ENCODE results near the gene IL1RAPL2. TPM values are rescaled to one million over a fixed set of nuclear protein-coding genes. Genes with fewer than 3 reads are reported as not detected.

Gene IL1RAPL2
- total RNA-seq, 1 donor from 2014 or later, result not detected

- H3K27me3 ChIP-seq (ENCODE audit: low read depth), result no peaks in the 10 kb centered on the region
- H3K4me1 ChIP-seq, result no peaks in the 10 kb centered on the region
- intact Hi-C loops (cut with micrococcal nuclease), result no loop called here
- no peak overlapping the region for H3K27ac ChIP-seq (replicated peaks)
- no peaks in the 10 kb centered on the region for H3K9me3 ChIP-seq (replicated peaks)
- no peak for DNase-seq
- no peaks in the 10 kb centered on the region for H3K36me3 ChIP-seq
- TF ChIP-seq CTCF (IDR thresholded peaks at IDR 0.05; ENCODE audit: borderline replicate concordance), result no peak
- H3K4me3 ChIP-seq, result no peak overlapping the region
These were observed 288.2 kb downstream of the IL1RAPL2 start for GRCh38 chrX:104854188-104854587.

GRCh38 chrX:104854790-104855340, 288.9 kb downstream of the IL1RAPL2 start:
- Histone ChIP-seq H3K9me3 (replicated peaks) (no peaks in the 10 kb centered on the region), H3K27ac (replicated peaks) (no peak overlapping the region), H3K27me3 (ENCODE audit: low read depth) (no peaks in the 10 kb centered on the region), H3K4me3 (no peak overlapping the region), H3K36me3 (no peaks in the 10 kb centered on the region), H3K4me1 (no peaks in the 10 kb centered on the region)
- no peak for DNase-seq
- no peak for TF ChIP-seq CTCF (IDR thresholded peaks at IDR 0.05; ENCODE audit: borderline replicate concordance)
- intact Hi-C loops (cut with micrococcal nuclease), result no loop called here

GRCh38 chrX:104863466-104863865, 297.5 kb downstream of the IL1RAPL2 start:
- Histone ChIP-seq H3K27me3 (ENCODE audit: low read depth) (no peaks in the 10 kb centered on the region), H3K27ac (replicated peaks) (no peak overlapping the region), H3K4me3 (no peak overlapping the region), H3K36me3 (no peaks in the 10 kb centered on the region), H3K4me1 (no peaks in the 10 kb centered on the region), H3K9me3 (replicated peaks) (no peaks in the 10 kb centered on the region)
- no peak for TF ChIP-seq CTCF (IDR thresholded peaks at IDR 0.05; ENCODE audit: borderline replicate concordance)
- intact Hi-C loops (cut with micrococcal nuclease), result no loop called here
- no peak for DNase-seq

GRCh38 chrX:104864296-104864695, 298.3 kb downstream of the IL1RAPL2 start:
- H3K27me3 ChIP-seq (ENCODE audit: low read depth), result no peaks in the 10 kb centered on the region
- DNase-seq, result no peak
- no peaks in the 10 kb centered on the region for H3K4me1 ChIP-seq
- no peak overlapping the region for H3K27ac ChIP-seq (replicated peaks)
- intact Hi-C loops (cut with micrococcal nuclease), result no loop called here
- H3K9me3 ChIP-seq (replicated peaks), result no peaks in the 10 kb centered on the region
- H3K4me3 ChIP-seq, result no peak overlapping the region
- no peak for TF ChIP-seq CTCF (IDR thresholded peaks at IDR 0.05; ENCODE audit: borderline replicate concordance)
- H3K36me3 ChIP-seq, result no peaks in the 10 kb centered on the region

- intact Hi-C loops (cut with micrococcal nuclease), result no loop called here
- Histone ChIP-seq H3K4me3 (no peak overlapping the region), H3K27me3 (ENCODE audit: low read depth) (no peaks in the 10 kb centered on the region), H3K27ac (replicated peaks) (no peak overlapping the region), H3K36me3 (no peaks in the 10 kb centered on the region), H3K4me1 (no peaks in the 10 kb centered on the region), H3K9me3 (replicated peaks) (no peaks in the 10 kb centered on the region)
- DNase-seq, result no peak
- no peak for TF ChIP-seq CTCF (IDR thresholded peaks at IDR 0.05; ENCODE audit: borderline replicate concordance)
These were observed 311.5 kb downstream of the IL1RAPL2 start for GRCh38 chrX:104877504-104877903.

All from left ventricle myocardium inferior (tissue), 1 donor.